Breast epithelium (tissue), 4 donors: ENCODE measurements around the gene LRRIQ4. TPM values are rescaled to one million over a fixed set of nuclear protein-coding genes. Genes with fewer than 3 reads are reported as not detected.
A peak's percentile ranks its signal among the peaks of the same experiment; 100 is the strongest.

ENCODE experiments used
- DNase-seq, 2 donors: peaks; one replicate each; pipeline ENCODE4 v3.0.0-alpha.2; 2019; ENCODE audit warnings: low spot score in 2 of 2
- H3K27ac ChIP-seq, 2 donors: fragments of 200-600 bp; sonication (generic) in 1 of 2; one replicate each; pipeline ENCODE4 v1.5.1; 2016 to 2019; ENCODE audit warnings: mild to moderate bottlenecking in 1 of 2
- H3K27me3 ChIP-seq, 2 donors: fragments of 200-600 bp; sonication (generic) in 1 of 2; one replicate each; pipeline versions ENCODE4 v1.5.1 to v1.6.0; 2017 to 2019; ENCODE audit warnings: control low read depth in 1 of 2, mild to moderate bottlenecking in 1 of 2
- H3K36me3 ChIP-seq: fragments of 200-600 bp; one replicate; pipeline ENCODE4 v1.5.1; 2019
- H3K4me1 ChIP-seq, 2 donors: fragments of 200-600 bp; sonication (generic); one replicate each; pipeline ENCODE4 v1.5.1; 2016 to 2019; ENCODE audit warnings: control low read depth in 1 of 2
- H3K4me3 ChIP-seq, 3 donors: fragments of 200-600 bp; sonication (generic); 1 replicate in 2 of 3; 2 replicates in 1 of 3; pipeline ENCODE4 v1.5.1; 2016 to 2019; ENCODE audit warnings: mild to moderate bottlenecking in 3 of 3, moderate library complexity in 2 of 3
- H3K9me3 ChIP-seq, 2 donors: fragments of 200-600 bp; sonication (generic) in 1 of 2; one replicate each; pipeline ENCODE4 v1.5.1; 2016 to 2019; ENCODE audit warnings: control low read depth in 1 of 2
- POLR2A ChIP-seq: fragments of 450-650 bp; IDR thresholded peaks from one replicate; pipeline ENCODE4 v1.6.1; 2016; ENCODE audit warnings: antibody characterized with exemption, mild to moderate bottlenecking, moderate library complexity
- POLR2AphosphoS5 ChIP-seq, 3 donors: sonication (generic); formaldehyde crosslinking; IDR thresholded peaks; one replicate each; pipeline ENCODE4 v1.6.1; 2017; ENCODE audit warnings: antibody characterized with exemption in 3 of 3
- intact Hi-C: fragments of 100-400 bp; cut with DNase I; formaldehyde crosslinking; loops from one replicate; pipeline ENCODE4 v1.15.1; 2023; ENCODE audit warnings: low total_unique reads
- total RNA-seq, 3 donors: library from RNA; depleted of rRNA; stranded (reverse); fragments of >200 nt; gene quantifications; one replicate each; pipeline ENCODE4 v1.1.0, GENCODE V29; 2016
- TF ChIP-seq, protein P1 (sequence below), 3 donors: fragments of 450-650 bp; IDR thresholded peaks; one replicate each; pipeline ENCODE4 v1.5.1; 2016 to 2017; ENCODE audit warnings: antibody characterized with exemption in 3 of 3, mild to moderate bottlenecking in 3 of 3, moderate library complexity in 3 of 3

LRRIQ4 gene
- total RNA-seq, 3 donors from 2014 or later, result 0.15 TPM; not detected in 2

DNA sequence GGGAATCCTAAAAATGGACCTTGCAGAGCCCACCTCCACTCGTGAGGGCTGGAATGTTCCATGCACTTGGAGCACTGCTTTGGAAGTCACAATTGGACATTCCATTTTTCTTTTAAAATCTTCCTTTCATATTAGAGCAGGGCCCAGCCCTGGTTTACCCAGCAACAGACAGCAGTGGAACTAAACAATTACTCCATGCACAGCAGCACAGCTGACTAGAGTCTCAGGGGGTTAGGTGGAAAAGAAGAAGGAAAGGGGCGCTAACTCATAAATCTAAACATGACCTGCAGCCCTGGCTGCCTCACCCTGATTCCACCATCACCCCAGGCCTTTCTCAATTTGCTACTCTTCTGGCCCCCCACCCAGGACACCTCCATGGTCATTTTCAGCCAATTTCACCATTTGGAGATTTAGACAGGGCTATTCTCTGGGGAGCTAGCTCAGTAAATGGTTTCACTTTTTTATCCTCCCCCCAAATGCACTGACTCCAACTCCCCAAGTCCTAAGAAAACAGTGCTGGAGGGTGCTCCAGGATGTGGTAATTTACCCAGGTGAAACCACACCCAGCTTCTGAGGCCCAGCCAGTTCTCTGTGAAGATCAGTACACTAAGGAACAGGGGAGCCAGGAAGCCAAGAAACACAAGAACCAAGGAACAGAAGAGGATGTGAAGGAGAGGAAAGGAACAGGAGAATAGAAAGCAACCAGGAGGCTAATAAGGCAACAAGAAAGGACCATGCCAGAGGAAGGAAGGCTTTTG, 58.6 kb downstream of the LRRIQ4 start:
- intact Hi-C loops, result no loop called here
- H3K4me3 ChIP-seq, result no peak overlapping the region
- H3K9me3 ChIP-seq, result no peaks in the 10 kb centered on the region
- H3K27ac ChIP-seq, result no peak overlapping the region
- H3K4me1 ChIP-seq, result no peaks in the 10 kb centered on the region
- peak; percentile 21 to 59 for DNase-seq
- no peaks in the 10 kb centered on the region for H3K27me3 ChIP-seq
- no peak for TF ChIP-seq POLR2A
- no peak for TF ChIP-seq POLR2AphosphoS5 (IDR thresholded peaks at IDR 0.05)
- TF ChIP-seq, protein P1, sequence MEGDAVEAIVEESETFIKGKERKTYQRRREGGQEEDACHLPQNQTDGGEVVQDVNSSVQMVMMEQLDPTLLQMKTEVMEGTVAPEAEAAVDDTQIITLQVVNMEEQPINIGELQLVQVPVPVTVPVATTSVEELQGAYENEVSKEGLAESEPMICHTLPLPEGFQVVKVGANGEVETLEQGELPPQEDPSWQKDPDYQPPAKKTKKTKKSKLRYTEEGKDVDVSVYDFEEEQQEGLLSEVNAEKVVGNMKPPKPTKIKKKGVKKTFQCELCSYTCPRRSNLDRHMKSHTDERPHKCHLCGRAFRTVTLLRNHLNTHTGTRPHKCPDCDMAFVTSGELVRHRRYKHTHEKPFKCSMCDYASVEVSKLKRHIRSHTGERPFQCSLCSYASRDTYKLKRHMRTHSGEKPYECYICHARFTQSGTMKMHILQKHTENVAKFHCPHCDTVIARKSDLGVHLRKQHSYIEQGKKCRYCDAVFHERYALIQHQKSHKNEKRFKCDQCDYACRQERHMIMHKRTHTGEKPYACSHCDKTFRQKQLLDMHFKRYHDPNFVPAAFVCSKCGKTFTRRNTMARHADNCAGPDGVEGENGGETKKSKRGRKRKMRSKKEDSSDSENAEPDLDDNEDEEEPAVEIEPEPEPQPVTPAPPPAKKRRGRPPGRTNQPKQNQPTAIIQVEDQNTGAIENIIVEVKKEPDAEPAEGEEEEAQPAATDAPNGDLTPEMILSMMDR (IDR thresholded peaks at IDR 0.05), result no peak
- no peaks in the 10 kb centered on the region for H3K36me3 ChIP-seq

GRCh38 chr3:169879013-169879557, 66.4 kb downstream of the LRRIQ4 start:
- intact Hi-C loops, result no loop called here
- no peak for DNase-seq
- Histone ChIP-seq H3K27me3 (no peaks in the 10 kb centered on the region), H3K4me3 (no peak overlapping the region), H3K9me3 (no peaks in the 10 kb centered on the region), H3K4me1 (no peaks in the 10 kb centered on the region), H3K36me3 (no peaks in the 10 kb centered on the region), H3K27ac (no peak overlapping the region)
- TF ChIP-seq, protein P1 (IDR thresholded peaks at IDR 0.05), result no peak
- TF ChIP-seq POLR2AphosphoS5 (IDR thresholded peaks at IDR 0.05), result no peak
- no peak for TF ChIP-seq POLR2A

- H3K27ac ChIP-seq, result no peak overlapping the region
- H3K36me3 ChIP-seq, result no peaks in the 10 kb centered on the region
- H3K9me3 ChIP-seq, result no peaks in the 10 kb centered on the region
- no peaks in the 10 kb centered on the region for H3K4me1 ChIP-seq
- no peaks in the 10 kb centered on the region for H3K27me3 ChIP-seq
- DNase-seq, result no peak
- intact Hi-C loops, result no loop called here
- no peak overlapping the region for H3K4me3 ChIP-seq
- TF ChIP-seq, protein P1 (IDR thresholded peaks at IDR 0.05), result no peak
- TF ChIP-seq POLR2A, result no peak
- no peak for TF ChIP-seq POLR2AphosphoS5 (IDR thresholded peaks at IDR 0.05)
Measured at GRCh38 chr3:169879845-169880575, 67.3 kb downstream of the LRRIQ4 start.

- no peaks in the 10 kb centered on the region for H3K9me3 ChIP-seq
- no peak overlapping the region for H3K27ac ChIP-seq
- no peaks in the 10 kb centered on the region for H3K27me3 ChIP-seq
- no peaks in the 10 kb centered on the region for H3K36me3 ChIP-seq
- TF ChIP-seq POLR2AphosphoS5 (IDR thresholded peaks at IDR 0.05) (no peak), POLR2A (no peak)
- TF ChIP-seq, protein P1 (IDR thresholded peaks at IDR 0.05), result no peak
- no peak for DNase-seq
- intact Hi-C loops, result no loop called here
- H3K4me3 ChIP-seq, result no peak overlapping the region
- H3K4me1 ChIP-seq, result no peaks in the 10 kb centered on the region
Measured at GRCh38 chr3:169880576-169881250, 68.0 kb downstream of the LRRIQ4 start.
